ENCODE measurements around the gene GDF7. TPM values are rescaled to one million over a fixed set of nuclear protein-coding genes. Genes with fewer than 3 reads are reported as not detected.

Gene GDF7
- total and polyA plus RNA-seq, 8 donors, result 0.15 to 0.42 (median 0.30) TPM

DNA sequence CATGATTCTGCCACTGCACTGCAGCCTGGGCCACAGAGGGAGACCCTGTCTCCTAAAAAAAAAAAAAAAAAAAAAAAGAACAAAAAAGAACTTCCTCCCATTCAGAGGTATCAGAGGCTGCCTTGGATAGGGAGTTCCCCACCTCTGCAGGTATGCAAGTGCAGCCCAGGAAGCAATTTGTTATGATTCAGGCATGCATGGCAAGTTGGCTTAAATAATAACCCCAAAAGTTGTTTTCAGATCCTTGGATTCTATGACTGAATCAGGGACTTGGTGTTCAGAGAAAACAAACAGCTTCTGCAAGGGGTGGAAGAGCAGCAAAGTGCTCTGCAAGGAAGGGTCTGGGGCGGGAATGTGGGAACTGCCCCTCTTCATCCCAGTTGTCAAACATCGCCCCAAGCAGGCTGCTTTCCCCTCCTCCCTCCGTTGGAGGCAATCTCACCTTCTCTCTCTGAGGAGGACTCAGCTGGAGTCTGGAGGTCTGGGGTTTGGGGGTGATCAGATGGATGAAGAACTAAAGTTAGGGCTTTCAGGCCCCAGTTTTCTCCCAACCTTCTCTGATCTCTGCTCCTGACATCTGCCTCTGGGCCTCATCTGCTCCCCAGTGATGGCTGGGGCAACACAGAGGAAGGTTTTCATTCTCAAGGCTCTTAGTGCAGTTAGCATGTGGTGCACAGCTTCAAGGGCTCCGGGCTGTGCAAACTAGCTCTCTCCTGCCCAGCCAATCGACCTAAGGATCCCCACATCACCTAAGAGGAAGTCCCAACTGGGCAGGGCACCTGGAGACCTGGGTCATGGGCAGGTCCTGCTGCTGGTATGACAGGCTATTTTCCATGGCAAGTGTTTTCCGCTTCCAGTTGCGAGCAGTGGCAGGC, 3.5 kb upstream of the GDF7 start:
- TF ChIP-seq, protein P1, sequence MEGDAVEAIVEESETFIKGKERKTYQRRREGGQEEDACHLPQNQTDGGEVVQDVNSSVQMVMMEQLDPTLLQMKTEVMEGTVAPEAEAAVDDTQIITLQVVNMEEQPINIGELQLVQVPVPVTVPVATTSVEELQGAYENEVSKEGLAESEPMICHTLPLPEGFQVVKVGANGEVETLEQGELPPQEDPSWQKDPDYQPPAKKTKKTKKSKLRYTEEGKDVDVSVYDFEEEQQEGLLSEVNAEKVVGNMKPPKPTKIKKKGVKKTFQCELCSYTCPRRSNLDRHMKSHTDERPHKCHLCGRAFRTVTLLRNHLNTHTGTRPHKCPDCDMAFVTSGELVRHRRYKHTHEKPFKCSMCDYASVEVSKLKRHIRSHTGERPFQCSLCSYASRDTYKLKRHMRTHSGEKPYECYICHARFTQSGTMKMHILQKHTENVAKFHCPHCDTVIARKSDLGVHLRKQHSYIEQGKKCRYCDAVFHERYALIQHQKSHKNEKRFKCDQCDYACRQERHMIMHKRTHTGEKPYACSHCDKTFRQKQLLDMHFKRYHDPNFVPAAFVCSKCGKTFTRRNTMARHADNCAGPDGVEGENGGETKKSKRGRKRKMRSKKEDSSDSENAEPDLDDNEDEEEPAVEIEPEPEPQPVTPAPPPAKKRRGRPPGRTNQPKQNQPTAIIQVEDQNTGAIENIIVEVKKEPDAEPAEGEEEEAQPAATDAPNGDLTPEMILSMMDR (IDR thresholded peaks at IDR 0.05), result no peak
- DNase-seq (peak in 1 of 4 donors; percentile 40), ATAC-seq (no peak)
- H3K4me3 ChIP-seq, result no peak overlapping the region
- peaks cover 62 to 97% of the 10 kb centered on the region in 2 donors for H3K27me3 ChIP-seq
- H3K9me3 ChIP-seq, result no peaks in the 10 kb centered on the region
- peaks cover 6 to 26% of the 10 kb centered on the region in 2 donors for H3K4me1 ChIP-seq
- H3K36me3 ChIP-seq, result no peaks in the 10 kb centered on the region
- intact Hi-C loops (cut with DNase I), result loop anchor here in 1 of 2 donors (10.0 kb wide), 1 partner anchor 461 kb away; the partner anchor contains the start of gene TDRD15
- no peak overlapping the region for H3K27ac ChIP-seq

DNA sequence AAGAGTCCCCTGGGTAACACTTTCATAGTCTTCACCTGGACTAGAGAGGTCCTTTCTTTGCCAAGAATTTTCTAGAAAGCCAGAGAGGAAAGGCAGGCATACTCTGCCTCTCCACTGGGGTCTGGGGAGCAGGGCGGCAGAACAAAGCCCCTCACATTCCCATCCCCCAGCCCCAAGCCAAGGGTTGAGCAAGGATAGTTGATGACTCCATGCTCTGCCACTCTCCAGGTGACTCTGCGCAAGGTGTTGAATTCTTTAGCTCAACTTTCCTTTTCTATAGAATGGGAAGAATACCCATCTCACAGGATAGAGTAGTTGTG, 2.9 kb upstream of the GDF7 start:
- Histone ChIP-seq H3K4me1 (peaks cover 6 to 26% of the 10 kb centered on the region in 2 donors), H3K27ac (no peak overlapping the region), H3K4me3 (no peak overlapping the region), H3K9me3 (no peaks in the 10 kb centered on the region), H3K27me3 (peaks cover 68 to 98% of the 10 kb centered on the region in 2 donors), H3K36me3 (no peaks in the 10 kb centered on the region)
- intact Hi-C loops (cut with DNase I), result loop anchor here in 1 of 2 donors (10.0 kb wide), 1 partner anchor 461 kb away; the partner anchor contains the start of gene TDRD15
- TF ChIP-seq, protein P1 (IDR thresholded peaks at IDR 0.05), result no peak
- ATAC-seq (no peak), DNase-seq (no peak)

DNA sequence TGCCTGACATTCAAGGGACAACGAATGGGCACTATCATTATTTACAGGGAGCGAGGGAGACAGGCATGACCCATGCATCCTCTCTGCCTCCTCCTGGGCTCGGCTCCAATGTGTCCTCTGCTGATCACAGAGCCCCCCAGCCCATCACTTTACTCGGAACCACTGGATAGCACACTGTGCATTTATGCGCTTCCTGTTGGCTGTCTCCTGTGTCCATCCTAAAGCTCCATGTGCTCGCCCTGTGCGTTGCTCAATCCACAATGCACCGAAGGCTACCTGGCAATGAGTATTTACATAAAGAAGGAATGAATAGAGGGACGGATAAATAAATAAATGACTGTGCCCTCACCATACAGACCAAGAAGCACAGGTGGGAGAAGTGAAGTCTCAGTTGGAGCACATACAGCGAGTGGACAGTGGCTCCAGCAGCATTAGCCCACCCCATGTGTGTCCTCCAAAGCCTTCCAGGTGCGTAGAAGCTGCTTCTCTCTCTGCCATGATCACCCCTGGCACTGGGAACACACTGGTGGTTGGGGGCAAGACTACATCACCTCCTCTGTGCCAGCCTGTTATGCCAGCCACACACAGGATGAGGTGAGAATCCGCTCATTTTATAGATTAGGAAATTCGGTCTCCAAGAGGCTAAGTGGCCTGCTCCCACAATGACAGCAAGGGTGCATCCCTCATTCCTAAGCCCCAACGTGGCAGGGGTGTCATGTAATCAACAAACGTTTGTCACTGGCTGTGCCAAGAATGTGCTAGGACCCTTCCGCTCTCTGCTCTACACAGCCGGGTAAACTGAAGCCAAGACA, 2.3 kb upstream of the GDF7 start:
- intact Hi-C loops (cut with DNase I), result loop anchor here in 1 of 2 donors (10.0 kb wide), 1 partner anchor 460 kb away; the partner anchor contains the start of gene TDRD15
- H3K27ac ChIP-seq, result no peak overlapping the region
- H3K4me3 ChIP-seq, result no peak overlapping the region
- H3K9me3 ChIP-seq, result no peaks in the 10 kb centered on the region
- no peaks in the 10 kb centered on the region for H3K36me3 ChIP-seq
- ATAC-seq (no peak), DNase-seq (peak in 1 of 4 donors; percentile 19)
- peaks cover 6 to 31% of the 10 kb centered on the region in 2 donors for H3K4me1 ChIP-seq
- peaks cover 70 to 98% of the 10 kb centered on the region in 2 donors for H3K27me3 ChIP-seq
- TF ChIP-seq, protein P1 (IDR thresholded peaks at IDR 0.05), result no peak

DNA sequence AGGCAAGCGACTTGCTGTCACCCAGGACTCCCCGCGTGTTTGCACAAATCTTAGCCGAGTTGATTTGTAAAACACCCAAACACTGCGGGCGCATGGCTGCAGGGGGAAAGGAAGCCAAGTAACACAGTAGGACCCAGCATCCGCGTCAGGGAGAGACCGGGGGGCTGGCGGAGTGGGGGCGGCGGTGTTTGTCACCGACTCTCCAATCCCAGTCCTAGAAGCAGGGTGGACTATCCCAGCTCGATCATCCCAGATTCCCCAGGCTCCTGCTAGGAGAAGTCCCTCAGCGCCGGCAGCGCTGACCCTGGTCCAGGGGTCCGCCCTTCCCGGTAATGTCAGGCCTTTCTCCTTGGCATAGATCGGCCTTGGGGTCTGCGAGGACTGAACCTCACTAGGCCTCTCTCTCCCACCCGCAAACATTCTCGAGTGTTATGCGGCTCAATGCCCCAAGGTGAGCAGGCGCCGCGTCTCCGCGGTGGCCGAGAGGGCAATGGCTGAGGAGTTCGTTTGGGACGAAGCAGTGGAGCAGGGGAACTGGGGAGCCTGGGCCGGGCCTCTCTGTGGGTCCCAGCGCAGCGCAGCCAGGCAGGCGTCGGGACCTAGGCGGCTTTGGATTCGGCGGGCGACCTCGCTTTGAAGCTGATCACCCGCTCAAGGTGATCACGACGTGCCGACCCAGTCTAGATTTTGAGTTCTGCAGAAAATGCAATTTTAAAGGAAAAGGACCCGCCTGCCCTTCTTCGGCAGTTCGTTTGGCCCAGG, 1.5 kb upstream of the GDF7 start:
- H3K9me3 ChIP-seq, result no peaks in the 10 kb centered on the region
- H3K4me3 ChIP-seq, result no peak overlapping the region
- no peaks in the 10 kb centered on the region for H3K36me3 ChIP-seq
- intact Hi-C loops (cut with DNase I), result loop anchor here in 1 of 2 donors (10.0 kb wide), 1 partner anchor 459 kb away; the partner anchor contains the start of gene TDRD15
- peaks cover 6 to 38% of the 10 kb centered on the region in 2 donors for H3K4me1 ChIP-seq
- no peak for ATAC-seq
- H3K27me3 ChIP-seq, result peaks cover 74 to 98% of the 10 kb centered on the region in 2 donors
- no peak overlapping the region for H3K27ac ChIP-seq
- peak in 1 of 4 donors; percentile 56 for DNase-seq
- TF ChIP-seq, protein P1 (IDR thresholded peaks at IDR 0.05), result no peak

All from left lung (tissue), 10 donors.